OCI-LY3 (cell line): Measurements from ENCODE around the gene PCDH15.

Experiments used
- EZH2phosphoT487 ChIP-seq: fragments of 200-600 bp; shearing (Covaris generic); IDR thresholded peaks from 2 replicates; pipeline ENCODE4 v1.6.1; 2018; ENCODE audit warnings: antibody characterized with exemption, mixed run types, low read depth
- TF ChIP-seq, protein P1 (sequence below): fragments of 200-600, 300-600 bp; sonication (generic); IDR thresholded peaks from 2 replicates; pipeline ENCODE4 v1.5.1; 2014; ENCODE audit warnings: antibody characterized with exemption, low read length, low read depth

DNA sequence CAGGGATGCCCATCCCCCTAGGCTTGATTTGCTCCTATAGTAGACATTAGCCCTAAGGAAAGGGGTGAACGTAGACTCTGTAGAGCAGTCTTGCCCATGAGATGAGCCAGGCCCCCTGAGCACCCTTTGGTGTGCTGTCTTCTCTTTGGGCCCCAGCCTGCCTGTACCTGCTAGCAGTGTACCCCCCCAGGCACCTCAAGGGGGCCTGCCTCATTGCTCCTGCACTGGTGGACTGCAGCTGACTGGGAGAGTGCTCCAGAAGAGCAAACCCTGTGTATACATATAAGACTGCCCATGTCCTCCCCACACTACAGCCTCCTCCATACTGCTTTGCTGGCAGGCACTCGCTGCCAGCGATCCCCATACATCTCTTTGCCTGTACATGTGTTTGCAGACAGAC, 206.7 kb downstream of the PCDH15 start:
- TF ChIP-seq, protein P1, sequence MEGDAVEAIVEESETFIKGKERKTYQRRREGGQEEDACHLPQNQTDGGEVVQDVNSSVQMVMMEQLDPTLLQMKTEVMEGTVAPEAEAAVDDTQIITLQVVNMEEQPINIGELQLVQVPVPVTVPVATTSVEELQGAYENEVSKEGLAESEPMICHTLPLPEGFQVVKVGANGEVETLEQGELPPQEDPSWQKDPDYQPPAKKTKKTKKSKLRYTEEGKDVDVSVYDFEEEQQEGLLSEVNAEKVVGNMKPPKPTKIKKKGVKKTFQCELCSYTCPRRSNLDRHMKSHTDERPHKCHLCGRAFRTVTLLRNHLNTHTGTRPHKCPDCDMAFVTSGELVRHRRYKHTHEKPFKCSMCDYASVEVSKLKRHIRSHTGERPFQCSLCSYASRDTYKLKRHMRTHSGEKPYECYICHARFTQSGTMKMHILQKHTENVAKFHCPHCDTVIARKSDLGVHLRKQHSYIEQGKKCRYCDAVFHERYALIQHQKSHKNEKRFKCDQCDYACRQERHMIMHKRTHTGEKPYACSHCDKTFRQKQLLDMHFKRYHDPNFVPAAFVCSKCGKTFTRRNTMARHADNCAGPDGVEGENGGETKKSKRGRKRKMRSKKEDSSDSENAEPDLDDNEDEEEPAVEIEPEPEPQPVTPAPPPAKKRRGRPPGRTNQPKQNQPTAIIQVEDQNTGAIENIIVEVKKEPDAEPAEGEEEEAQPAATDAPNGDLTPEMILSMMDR = no peak
- no peak for TF ChIP-seq EZH2phosphoT487
